Trophoblast cell (in vitro differentiated cells and primary cell): Measurements from ENCODE around the gene TLE1.
"Not testable (repeated sequence)": the region's sequence is repeated elsewhere in the genome, so short reads cannot be mapped to it uniquely, and the experiment has no call there.

ENCODE experiments used
- DNase-seq, 2 donors: peaks; one replicate each; pipeline ENCODE4 v3.0.0-alpha.2; 2016
- H2AFZ ChIP-seq: 2 replicates; pipeline ENCODE4 v1.6.1; 2013; ENCODE audit warnings: low read length, moderate library complexity, mild to moderate bottlenecking; ENCODE audit not compliant: insufficient read depth, poor library complexity
- H2AK5ac ChIP-seq: 2 replicates; pipeline ENCODE4 v1.6.1; 2013; ENCODE audit warnings: mild to moderate bottlenecking, low read length
- H2BK120ac ChIP-seq: 2 replicates; pipeline ENCODE4 v1.6.1; 2013; ENCODE audit warnings: low read length, mild to moderate bottlenecking, moderate library complexity; ENCODE audit not compliant: insufficient read depth, poor library complexity
- H2BK12ac ChIP-seq: 2 replicates; pipeline ENCODE4 v1.6.1; 2013; ENCODE audit warnings: mild to moderate bottlenecking, low read length, moderate library complexity
- H2BK5ac ChIP-seq: 2 replicates; pipeline ENCODE4 v1.6.1; 2013; ENCODE audit warnings: low read length, low read depth, moderate library complexity, mild to moderate bottlenecking; ENCODE audit not compliant: poor library complexity
- H3K14ac ChIP-seq: 2 replicates; pipeline ENCODE4 v1.6.1; 2013; ENCODE audit warnings: mild to moderate bottlenecking, low read length
- H3K18ac ChIP-seq: 2 replicates; pipeline ENCODE4 v1.6.1; 2013; ENCODE audit warnings: mild to moderate bottlenecking, low read length
- H3K23ac ChIP-seq: 2 replicates; pipeline ENCODE4 v1.6.1; 2013; ENCODE audit warnings: low read length
- H3K27ac ChIP-seq: 2 replicates; pipeline ENCODE4 v1.5.1; 2013; ENCODE audit warnings: low read depth, mild to moderate bottlenecking, inconsistent platforms, low read length, moderate library complexity
- H3K27me3 ChIP-seq: 2 replicates; pipeline ENCODE4 v1.6.1; 2013; ENCODE audit warnings: inconsistent platforms, mild to moderate bottlenecking, low read length, moderate library complexity; ENCODE audit not compliant: insufficient read depth
- H3K36me3 ChIP-seq, 2 experiments: 1 replicate in 1 of 2; 2 replicates in 1 of 2; pipeline ENCODE4 v1.6.1; 2013; ENCODE audit warnings: low read length in 2 of 2, mild to moderate bottlenecking in 2 of 2, moderate library complexity in 1 of 2; ENCODE audit not compliant: insufficient read depth in 2 of 2, control insufficient read depth in 1 of 2
- H3K4ac ChIP-seq: 2 replicates; pipeline ENCODE4 v1.6.1; 2013; ENCODE audit warnings: low read depth, mild to moderate bottlenecking, low read length, moderate library complexity
- H3K4me1 ChIP-seq, 2 experiments: 1 replicate in 1 of 2; 2 replicates in 1 of 2; pipeline ENCODE4 v1.6.1; 2013; ENCODE audit warnings: low read length in 2 of 2, mild to moderate bottlenecking in 2 of 2, moderate library complexity in 1 of 2; ENCODE audit not compliant: insufficient read depth in 2 of 2, control insufficient read depth in 1 of 2
- H3K4me2 ChIP-seq: 2 replicates; pipeline ENCODE4 v1.6.1; 2013; ENCODE audit warnings: inconsistent platforms, mild to moderate bottlenecking, low read length, moderate library complexity
- H3K4me3 ChIP-seq: 2 replicates; pipeline ENCODE4 v1.5.1; 2013; ENCODE audit warnings: mild to moderate bottlenecking, low read depth, low read length, inconsistent platforms
- H3K79me1 ChIP-seq: one replicate; pipeline ENCODE4 v1.6.1; 2013; ENCODE audit warnings: low read length
- H3K79me2 ChIP-seq: 2 replicates; pipeline ENCODE4 v1.6.1; 2013; ENCODE audit warnings: low read length, mild to moderate bottlenecking; ENCODE audit not compliant: control insufficient read depth, insufficient read depth, poor library complexity
- H3K9ac ChIP-seq: 2 replicates; pipeline ENCODE4 v1.6.1; 2013; ENCODE audit warnings: mild to moderate bottlenecking, low read length
- H3K9me3 ChIP-seq: 2 replicates; pipeline ENCODE4 v1.6.1; 2013; ENCODE audit warnings: low read depth, mild to moderate bottlenecking, control low read depth, inconsistent platforms, low read length; ENCODE audit not compliant: insufficient read depth
- H4K12ac ChIP-seq: 2 replicates; pipeline ENCODE4 v1.6.1; 2013; ENCODE audit warnings: low read depth, mild to moderate bottlenecking, low read length, moderate library complexity
- H4K8ac ChIP-seq: 2 replicates; pipeline ENCODE4 v1.6.1; 2013; ENCODE audit warnings: low read depth, mild to moderate bottlenecking, low read length, moderate library complexity
- H4K91ac ChIP-seq: one replicate; pipeline ENCODE4 v1.6.1; 2013; ENCODE audit warnings: low read depth, mild to moderate bottlenecking, low read length, moderate library complexity
- WGBS: extraction: QIAGEN DNeasy Blood & Tissue Kit; methylation state at CpG from one replicate; pipeline ENCODE4 v1.1.7; 2013; ENCODE audit warnings: missing lambda C conversion rate; ENCODE audit not compliant: insufficient read length, insufficient coverage; ENCODE audit errors: extremely low coverage; 5-methylcytosine and 5-hydroxymethylcytosine counted together

Gene TLE1

GRCh38 chr9:81689093-81689342, 329 bp downstream of the TLE1 start:
- not testable (repeated sequence) for H3K4me1 ChIP-seq, H3K9me3 ChIP-seq, H2AK5ac ChIP-seq, H3K27me3 ChIP-seq, H4K12ac ChIP-seq, H3K36me3 ChIP-seq, H3K23ac ChIP-seq
- H3K18ac ChIP-seq, result peak overlapping the region; percentile 97
- peak overlapping the region; percentile 93 for H3K9ac ChIP-seq
- H3K4ac ChIP-seq, result peak overlapping the region; percentile 98
- H3K4me3 ChIP-seq, result peak overlapping the region; percentile 95
- H3K27ac ChIP-seq, result peak overlapping the region; percentile 80
- H3K14ac ChIP-seq, result peak overlapping the region; percentile 75
- H3K79me1 ChIP-seq, result peaks cover 37% of the 10 kb centered on the region
- H2BK12ac ChIP-seq, result peak overlapping the region; percentile 82
- peak overlapping the region; percentile 82 for H4K8ac ChIP-seq
- peaks cover 19% of the 10 kb centered on the region for H3K79me2 ChIP-seq
- H2BK5ac ChIP-seq, result peak overlapping the region; percentile 75
- H4K91ac ChIP-seq, result peak overlapping the region; percentile 77
- H3K4me2 ChIP-seq, result peak overlapping the region; percentile 82
- peak overlapping the region; percentile 76 for H2BK120ac ChIP-seq
- WGBS, result no CpG with 5 or more reads among the region's 21 CpGs
- peak in 1 of 2 donors; percentile 71 for DNase-seq
- H2AFZ ChIP-seq, result peak overlapping the region; percentile 81

GRCh38 chr9:81688262-81689092, 870 bp downstream of the TLE1 start:
- Histone ChIP-seq H2BK12ac (peak overlapping the region; percentile 82), H3K79me2 (peaks cover 21% of the 10 kb centered on the region), H2AFZ (peak overlapping the region; percentile 81), H3K4me2 (peak overlapping the region; percentile 82), H4K12ac (peak overlapping the region; percentile 96), H3K18ac (peak overlapping the region; percentile 97), H3K14ac (peak overlapping the region; percentile 75), H3K4ac (peak overlapping the region; percentile 98), H2AK5ac (peak overlapping the region; percentile 92), H2BK120ac (peak overlapping the region; percentile 76), H3K79me1 (peaks cover 37% of the 10 kb centered on the region), H3K9ac (peak overlapping the region; percentile 93), H4K8ac (peak overlapping the region; percentile 84), H3K4me3 (peak overlapping the region; percentile 95), H4K91ac (peak overlapping the region; percentile 77), H2BK5ac (peak overlapping the region; percentile 75), H3K27ac (peak overlapping the region; percentile 80)
- peak; percentile 78 to 83 for DNase-seq
- H3K4me1 ChIP-seq, H3K9me3 ChIP-seq, H3K36me3 ChIP-seq, H3K27me3 ChIP-seq, H3K23ac ChIP-seq: not testable (repeated sequence)
- no CpG with 5 or more reads among the region's 107 CpGs for WGBS

DNA sequence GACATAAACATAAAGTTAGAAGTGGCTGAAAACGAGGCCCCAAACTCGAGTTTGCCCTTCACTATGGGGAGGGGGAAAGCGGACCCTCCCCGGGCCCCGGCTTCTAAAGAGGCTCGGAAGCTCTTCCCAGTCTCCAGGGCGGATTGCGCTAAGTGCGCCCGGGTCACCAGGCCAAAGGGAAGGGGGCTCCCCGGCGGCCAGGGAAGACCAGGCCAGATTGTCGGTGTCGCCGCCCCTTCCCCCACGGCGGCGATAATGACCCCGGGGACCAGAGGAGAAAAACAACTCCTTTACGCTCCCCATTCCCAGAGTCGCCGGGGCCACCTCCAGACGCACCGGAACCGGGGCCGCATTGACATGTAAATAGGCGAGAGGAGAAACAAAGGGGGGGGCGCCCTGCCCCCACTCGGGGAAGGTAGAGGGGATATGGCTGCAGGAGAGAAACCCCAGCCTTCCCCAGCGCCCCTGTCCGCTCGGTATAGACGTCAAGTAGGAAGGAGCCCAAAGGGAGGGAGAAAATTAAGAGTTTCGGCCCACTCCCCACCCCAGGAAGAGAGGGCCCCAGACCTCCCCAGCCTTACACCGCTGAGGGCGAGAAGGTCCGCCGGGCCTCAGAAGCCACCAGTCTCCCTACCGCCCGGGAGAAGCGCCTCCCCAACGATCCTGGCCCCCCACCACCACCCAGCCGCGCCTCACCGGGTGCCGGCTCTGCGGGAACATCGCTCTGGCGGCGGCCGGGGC, 1.7 kb downstream of the TLE1 start:
- peak overlapping the region; percentile 75 for H2BK5ac ChIP-seq
- H3K23ac ChIP-seq, result no peak overlapping the region
- peaks cover 37% of the 10 kb centered on the region for H3K79me1 ChIP-seq
- H3K79me2 ChIP-seq, result peaks cover 21% of the 10 kb centered on the region
- H4K12ac ChIP-seq, result peak overlapping the region; percentile 90
- H3K27ac ChIP-seq, result peak overlapping the region; percentile 80
- H3K4me2 ChIP-seq, result peak overlapping the region; percentile 82
- H3K4ac ChIP-seq, result peak overlapping the region; percentile 98
- H3K36me3 ChIP-seq, result peaks cover 0 to 2% of the 10 kb centered on the region in 2 experiments
- WGBS, result no CpG with 5 or more reads among the region's 51 CpGs
- peak overlapping the region; percentile 46 for H2BK12ac ChIP-seq
- peak overlapping the region; percentile 93 for H3K9ac ChIP-seq
- H3K4me3 ChIP-seq, result peak overlapping the region; percentile 95
- peak overlapping the region; percentile 77 for H4K91ac ChIP-seq
- peak overlapping the region; percentile 76 for H2BK120ac ChIP-seq
- H3K9me3 ChIP-seq, result no peaks in the 10 kb centered on the region
- peak overlapping the region; percentile 49 for H2AK5ac ChIP-seq
- peak overlapping the region; percentile 75 for H3K14ac ChIP-seq
- peaks cover 2 to 4% of the 10 kb centered on the region in 2 experiments for H3K4me1 ChIP-seq
- peak overlapping the region; percentile 97 for H3K18ac ChIP-seq
- DNase-seq, result peak; percentile 12 to 14
- H3K27me3 ChIP-seq, result no peaks in the 10 kb centered on the region
- H2AFZ ChIP-seq, result peak overlapping the region; percentile 79
- H4K8ac ChIP-seq, result peak overlapping the region; percentile 84

- no peaks in the 10 kb centered on the region for H3K9me3 ChIP-seq
- peak overlapping the region; percentile 77 for H4K91ac ChIP-seq
- peaks cover 37% of the 10 kb centered on the region for H3K79me1 ChIP-seq
- H4K8ac ChIP-seq, result peak overlapping the region; percentile 84
- H2BK120ac ChIP-seq, result peak overlapping the region; percentile 57
- H3K27me3 ChIP-seq, result no peaks in the 10 kb centered on the region
- H2AFZ ChIP-seq, result peak overlapping the region; percentile 56
- H3K4ac ChIP-seq, result peak overlapping the region; percentile 98
- DNase-seq, result peak; percentile 71 to 77
- no peak overlapping the region for H2AK5ac ChIP-seq
- H3K79me2 ChIP-seq, result peaks cover 21% of the 10 kb centered on the region
- H3K27ac ChIP-seq, result peak overlapping the region; percentile 80
- H2BK5ac ChIP-seq, result peak overlapping the region; percentile 75
- no peak overlapping the region for H4K12ac ChIP-seq
- WGBS, result no CpG with 5 or more reads among the region's 36 CpGs
- H3K23ac ChIP-seq, result no peak overlapping the region
- peak overlapping the region; percentile 82 for H3K4me2 ChIP-seq
- H3K9ac ChIP-seq, result peak overlapping the region; percentile 93
- peaks cover 2 to 6% of the 10 kb centered on the region in 2 experiments for H3K36me3 ChIP-seq
- H3K4me1 ChIP-seq, result peaks cover 2 to 4% of the 10 kb centered on the region in 2 experiments
- peak overlapping the region; percentile 75 for H3K14ac ChIP-seq
- H3K4me3 ChIP-seq, result peak overlapping the region; percentile 95
- H2BK12ac ChIP-seq, result peak overlapping the region; percentile 41
- H3K18ac ChIP-seq, result peak overlapping the region; percentile 97
Measured at GRCh38 chr9:81686614-81687520, 2.5 kb downstream of the TLE1 start.
